Brain microvascular endothelial cell (primary cell): ENCODE measurements around the gene PCNX1.

Source experiments
- DNase-seq: peaks from one replicate; pipeline ENCODE4 v3.0.0-alpha.2; 2020
- H3K27ac ChIP-seq: fragments of 250-450 bp; sonication (Bioruptor Pico); 2 replicates; pipeline ENCODE4 v1.5.1; 2020; ENCODE audit warnings: mild to moderate bottlenecking, moderate library complexity
- H3K27me3 ChIP-seq: fragments of 250-450 bp; sonication (Bioruptor Pico); replicated peaks from 2 replicates; pipeline ENCODE4 v1.5.1; 2020; ENCODE audit warnings: mild to moderate bottlenecking
- H3K36me3 ChIP-seq: fragments of 250-450 bp; sonication (Bioruptor Pico); replicated peaks from 2 replicates; pipeline ENCODE4 v1.5.1; 2020; ENCODE audit warnings: mild to moderate bottlenecking
- H3K4me3 ChIP-seq: 2 replicates; pipeline ENCODE4 v1.5.1; 2011; ENCODE audit warnings: low read depth, mild to moderate bottlenecking, control low read depth, low read length, moderate library complexity
- CTCF ChIP-seq: IDR thresholded peaks from 2 replicates; pipeline ENCODE4 v1.5.1; 2011; ENCODE audit warnings: low read depth, mild to moderate bottlenecking, moderate library complexity, low read length, control low read depth, inconsistent platforms; ENCODE audit errors: missing control alignments
- in situ Hi-C: cut with HindIII; loops from 2 replicates; pipeline ENCODE4 v1.10.0; 2017; ENCODE audit warnings: low sequenced_read_pairs, low pct_ligation_motif_present

The PCNX1 gene

GRCh38 chr14:70976591-70976990, 69.3 kb downstream of the PCNX1 start:
- Histone ChIP-seq H3K4me3 (no peak overlapping the region), H3K27me3 (no peaks in the 10 kb centered on the region), H3K27ac (no peak overlapping the region), H3K36me3 (peaks cover 20% of the 10 kb centered on the region)
- in situ Hi-C loops, result no loop called here
- DNase-seq, result no peak
- no peak for TF ChIP-seq CTCF

DNA sequence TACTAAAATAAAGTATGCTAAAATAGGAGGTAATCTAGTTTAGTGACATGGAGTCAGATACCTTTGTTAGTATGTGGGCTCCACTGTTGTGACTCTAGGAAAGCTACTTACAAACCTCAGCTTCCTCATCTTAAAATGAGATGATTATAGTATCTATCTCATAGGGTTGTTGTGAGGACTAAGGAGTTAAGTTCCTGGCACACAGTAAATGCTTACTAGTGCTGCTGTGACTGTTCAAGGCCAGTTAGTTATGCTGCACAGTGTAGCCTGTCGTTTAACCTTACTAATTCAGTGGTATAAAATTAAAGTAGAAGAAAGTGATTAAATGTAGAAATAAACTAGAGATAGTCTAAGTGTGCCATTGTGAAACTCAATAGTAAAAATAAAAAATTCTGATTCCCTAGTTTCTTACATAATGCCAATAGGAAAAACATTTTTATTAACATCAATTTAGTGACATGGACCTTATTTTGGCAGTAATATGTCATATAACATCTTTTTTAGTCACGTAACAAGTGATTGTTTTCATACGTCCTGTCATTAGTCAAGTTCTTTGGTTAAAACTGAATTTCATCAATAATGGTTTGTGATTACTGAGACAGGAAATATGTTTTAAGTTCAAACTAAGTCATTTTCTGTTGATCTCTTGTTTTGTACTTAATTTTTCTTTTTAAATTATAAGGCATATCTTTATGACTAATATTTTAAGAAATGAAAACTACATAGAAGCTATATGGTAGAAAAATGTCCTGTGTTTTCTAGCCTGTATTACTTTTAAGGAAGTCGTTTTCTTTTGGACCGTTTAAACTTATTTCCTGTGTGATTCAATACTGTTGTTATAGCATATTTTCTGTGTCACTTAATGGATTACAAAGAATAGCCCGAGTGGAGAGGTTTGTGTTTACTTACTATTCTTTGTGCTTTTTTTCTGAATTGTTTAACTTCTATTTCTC, 74.0 kb downstream of the PCNX1 start:
- no peaks in the 10 kb centered on the region for H3K27me3 ChIP-seq

GRCh38 chr14:70982200-70982599, 74.9 kb downstream of the PCNX1 start:
- no peak overlapping the region for H3K27ac ChIP-seq
- peaks cover 15% of the 10 kb centered on the region for H3K36me3 ChIP-seq
- DNase-seq, result no peak
- no peak for TF ChIP-seq CTCF
- H3K27me3 ChIP-seq, result no peaks in the 10 kb centered on the region
- in situ Hi-C loops, result no loop called here
- no peak overlapping the region for H3K4me3 ChIP-seq

More for the DNA sequence above, 74.0 kb downstream of the PCNX1 start:
- no peak for TF ChIP-seq CTCF
- no peak overlapping the region for H3K4me3 ChIP-seq
- in situ Hi-C loops, result no loop called here
- no peak for DNase-seq
- peaks cover 20% of the 10 kb centered on the region for H3K36me3 ChIP-seq
- H3K27ac ChIP-seq, result no peak overlapping the region

DNA sequence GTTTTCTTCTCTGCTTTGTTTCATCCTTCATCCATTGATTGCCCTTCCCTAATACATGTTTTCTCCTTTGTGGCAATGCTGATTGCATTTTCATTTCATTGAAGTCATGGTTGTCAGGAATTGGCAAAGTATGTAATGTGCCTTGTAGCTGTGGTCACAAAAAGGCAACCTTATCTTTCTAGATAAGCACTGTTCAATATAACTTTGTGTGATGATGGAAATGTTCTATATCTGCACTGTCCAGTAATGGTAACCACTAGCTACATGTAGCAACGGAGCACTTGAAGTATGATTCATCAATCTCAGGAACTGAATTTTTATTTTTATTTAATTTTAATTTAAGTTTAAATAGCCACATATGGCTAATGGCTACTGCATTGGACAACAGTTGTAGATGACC, 79.8 kb downstream of the PCNX1 start:
- DNase-seq, result peak; percentile 30
- peak overlapping the region; percentile 4 for H3K27ac ChIP-seq
- TF ChIP-seq CTCF, result no peak
- H3K4me3 ChIP-seq, result no peak overlapping the region
- no peaks in the 10 kb centered on the region for H3K36me3 ChIP-seq
- no peaks in the 10 kb centered on the region for H3K27me3 ChIP-seq
- in situ Hi-C loops, result no loop called here

DNA sequence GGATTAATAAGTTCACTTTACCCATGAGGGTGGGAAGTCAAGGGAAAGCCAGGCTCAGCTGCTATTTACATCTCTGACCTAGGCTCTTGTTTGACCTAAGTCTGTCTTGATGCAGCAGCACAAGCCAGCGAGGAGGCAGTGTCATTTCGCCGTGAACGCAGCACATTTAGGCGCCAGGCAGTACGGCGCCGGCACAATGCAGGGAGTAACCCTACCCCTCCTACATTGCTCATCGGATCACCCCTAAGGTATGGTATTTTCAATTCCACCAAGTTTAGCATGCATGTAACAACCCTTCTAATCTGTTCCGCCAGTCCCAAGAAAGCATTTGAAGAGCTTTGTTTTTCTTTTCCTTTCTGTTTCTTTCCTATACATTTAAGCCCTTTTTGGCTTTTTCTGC, 81.2 kb downstream of the PCNX1 start:
- Histone ChIP-seq H3K36me3 (no peaks in the 10 kb centered on the region), H3K27me3 (no peaks in the 10 kb centered on the region), H3K27ac (no peak overlapping the region), H3K4me3 (no peak overlapping the region)
- DNase-seq, result no peak
- no peak for TF ChIP-seq CTCF
- in situ Hi-C loops, result no loop called here
